Measurements from ENCODE around the gene AGAP9.
"Not testable (repeated sequence)": the region's sequence is repeated elsewhere in the genome, so short reads cannot be mapped to it uniquely, and the experiment has no call there.

Gene AGAP9

DNA sequence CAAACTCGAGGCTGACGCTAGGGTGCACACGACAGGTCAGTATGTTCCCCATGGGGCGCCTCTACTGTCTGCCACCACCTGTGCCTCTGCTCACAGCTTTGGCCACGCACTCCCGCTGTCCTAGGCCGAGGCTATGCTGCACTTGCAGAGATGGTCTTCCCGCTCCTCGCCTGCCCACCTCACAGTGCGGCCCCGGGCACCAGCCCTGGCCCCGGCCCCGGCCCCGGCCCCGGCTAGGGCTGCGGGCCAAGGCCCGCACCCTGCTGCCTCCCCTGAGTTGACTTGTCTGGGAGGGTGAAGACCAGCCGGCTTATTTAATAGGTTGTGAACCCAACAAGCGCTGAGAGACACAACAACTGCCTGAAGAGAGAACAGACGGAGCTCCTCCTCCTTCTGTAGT lies at the start of gene AGAP9:
Gene AGAP9, minus strand, starts transcription at position 164 of the 400 bp plus-strand sequence. Its CDS starts 112 bp downstream, at position 52.
- in situ Hi-C loops (cut with HindIII; ENCODE audit: low sequenced_read_pairs) = not testable (repeated sequence)

DNA sequence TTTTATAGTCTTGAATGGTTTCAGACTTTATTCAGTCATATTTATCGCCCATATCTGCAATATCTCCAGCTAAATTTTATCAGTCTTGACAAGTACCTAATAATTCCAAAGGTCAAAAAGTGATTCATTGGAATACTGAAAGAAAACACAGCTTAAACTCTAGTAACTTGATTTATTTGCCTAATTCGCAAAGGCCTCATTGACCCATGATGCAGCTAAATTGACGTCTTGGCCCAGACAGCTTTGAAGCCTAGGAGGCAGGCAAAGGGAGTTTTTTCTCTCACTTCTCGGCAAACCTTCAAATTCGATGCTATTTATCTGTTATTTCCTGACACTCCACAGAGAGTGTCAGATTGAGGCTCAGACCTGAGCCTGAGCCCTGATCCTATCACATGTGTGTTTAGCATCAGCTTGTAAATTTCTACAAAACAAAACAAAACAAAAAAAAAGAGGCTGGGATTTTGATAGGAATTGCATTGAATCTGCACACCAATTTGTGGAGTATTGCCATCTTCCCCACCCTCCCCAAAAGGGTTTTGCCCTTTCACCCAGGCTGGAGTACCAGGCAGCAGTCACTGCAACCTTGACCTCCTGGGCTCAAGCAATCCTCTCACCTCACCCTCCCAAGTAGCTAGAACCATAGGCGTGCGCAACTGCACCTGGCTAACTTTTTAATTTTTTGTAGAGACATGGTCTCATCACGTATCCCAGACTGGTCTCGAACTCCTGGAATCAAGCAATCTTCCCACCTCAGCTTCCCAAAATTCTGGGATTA lies 47.9 kb upstream of the AGAP9 start:
- in situ Hi-C loops (cut with HindIII; ENCODE audit: low sequenced_read_pairs) = not testable (repeated sequence)

DNA sequence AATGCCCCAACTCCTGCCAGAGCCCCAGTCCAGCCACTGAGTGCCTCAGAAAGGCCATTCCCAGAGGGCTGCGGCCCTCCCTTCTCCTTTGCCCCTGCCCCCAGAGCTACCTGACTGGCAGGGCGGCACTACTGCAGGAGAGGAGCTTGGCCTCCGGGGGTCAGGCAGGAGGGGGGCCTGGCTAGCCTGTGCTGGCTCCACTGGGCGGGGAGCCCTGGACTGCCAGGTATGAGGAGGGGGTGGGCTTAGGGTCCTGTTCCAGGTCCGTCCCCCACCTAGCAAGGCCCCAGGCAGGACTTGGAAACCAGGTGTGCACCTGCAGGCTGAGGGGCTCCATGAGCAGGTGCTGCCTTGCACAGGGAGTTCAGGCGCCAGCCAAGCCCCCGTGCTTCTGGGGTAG lies 43.3 kb upstream of the AGAP9 start:
- in situ Hi-C loops (cut with HindIII; ENCODE audit: low sequenced_read_pairs) = not testable (repeated sequence)

DNA sequence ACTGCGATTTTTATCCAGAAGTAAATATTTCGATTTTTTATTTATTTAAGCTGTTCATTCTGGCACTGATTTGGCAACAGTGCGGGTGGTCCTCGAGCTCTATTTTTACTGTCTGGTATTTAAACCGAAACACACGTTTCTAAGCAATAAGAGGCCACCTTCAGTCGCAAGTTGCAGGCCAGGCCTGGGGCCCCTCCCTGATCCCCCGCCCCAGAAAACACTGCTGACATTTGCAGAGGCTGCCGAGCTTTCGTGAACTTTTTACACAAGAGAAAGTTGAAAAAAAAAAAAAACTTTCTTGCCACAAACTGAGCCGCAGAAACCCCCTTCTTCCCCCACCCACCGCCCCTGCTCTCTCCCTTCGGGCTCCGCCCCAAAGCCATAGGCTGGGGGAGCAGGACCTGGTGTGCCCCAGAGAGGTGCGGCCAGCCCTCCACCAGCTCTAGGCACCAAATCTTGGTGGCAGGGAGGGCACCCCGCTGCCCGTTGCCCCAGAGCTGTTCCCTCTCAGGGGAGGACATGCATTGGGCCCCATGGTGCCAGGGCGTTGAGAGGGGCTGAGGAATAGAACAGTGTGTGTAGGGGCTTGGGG lies 42.8 kb upstream of the AGAP9 start:
- in situ Hi-C loops (cut with HindIII; ENCODE audit: low sequenced_read_pairs) = not testable (repeated sequence)

DNA sequence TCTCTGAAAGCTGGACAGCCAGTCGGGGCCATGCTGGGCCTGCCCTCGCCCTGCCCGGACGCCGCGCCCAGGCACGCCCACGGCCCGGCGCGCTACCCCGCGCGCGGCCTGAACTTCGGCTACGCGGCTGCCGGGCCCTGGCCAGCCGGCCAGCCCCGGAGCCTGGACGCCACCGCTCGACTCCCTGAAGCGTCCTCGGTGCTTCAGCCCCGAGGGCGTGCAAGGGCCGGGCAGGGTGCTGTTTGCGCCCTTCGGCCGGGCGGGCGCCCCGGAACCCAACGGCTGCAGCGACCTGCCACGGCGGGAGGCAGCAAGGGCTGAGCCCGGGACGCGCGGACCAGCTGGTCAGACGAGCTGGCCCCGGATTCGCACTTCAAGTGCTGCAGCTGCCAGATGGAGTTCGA lies 42.1 kb upstream of the AGAP9 start:
- in situ Hi-C loops (cut with HindIII; ENCODE audit: low sequenced_read_pairs) = not testable (repeated sequence)

DNA sequence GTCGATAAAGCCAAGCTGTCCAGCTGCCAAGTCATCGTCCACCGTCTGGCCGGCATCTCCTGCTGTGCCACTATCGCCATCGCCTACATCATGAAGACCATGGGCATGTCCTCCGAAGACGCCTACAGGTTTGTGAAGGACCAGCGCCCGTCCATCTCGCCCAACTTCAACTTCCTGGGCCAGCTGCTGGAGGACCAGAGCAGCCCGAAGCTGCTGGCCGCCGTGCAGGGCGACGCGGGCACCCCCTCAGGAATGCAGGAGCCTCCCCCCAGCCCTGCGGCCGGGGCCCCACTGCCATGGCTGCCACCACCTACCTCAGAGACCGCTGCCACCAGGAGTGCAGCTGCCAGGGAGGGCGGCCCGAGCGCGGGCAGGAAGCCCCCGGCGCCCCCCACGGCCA lies 41.5 kb upstream of the AGAP9 start:
- in situ Hi-C loops (cut with HindIII; ENCODE audit: low sequenced_read_pairs) = not testable (repeated sequence)

DNA sequence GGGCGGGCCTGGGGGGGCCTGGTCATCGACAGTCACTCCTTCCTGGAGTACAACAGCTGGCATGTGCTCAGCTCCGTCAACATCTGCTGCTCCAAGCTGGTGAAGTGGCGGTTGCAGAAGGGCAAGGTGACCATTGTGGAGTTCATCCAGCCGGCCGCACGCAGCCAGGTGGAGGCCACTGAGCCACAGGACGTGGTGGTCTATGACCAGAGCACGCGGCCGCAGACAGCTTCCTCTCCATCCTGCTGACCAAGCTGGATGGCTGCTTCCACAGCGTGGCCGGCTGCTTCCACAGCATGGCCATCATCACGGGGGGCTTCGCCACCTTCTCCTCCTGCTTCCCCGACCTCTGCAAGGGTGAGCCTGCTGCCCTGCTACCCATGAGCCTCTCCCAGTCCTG lies 40.9 kb upstream of the AGAP9 start:
- in situ Hi-C loops (cut with HindIII; ENCODE audit: low sequenced_read_pairs) = not testable (repeated sequence)

DNA sequence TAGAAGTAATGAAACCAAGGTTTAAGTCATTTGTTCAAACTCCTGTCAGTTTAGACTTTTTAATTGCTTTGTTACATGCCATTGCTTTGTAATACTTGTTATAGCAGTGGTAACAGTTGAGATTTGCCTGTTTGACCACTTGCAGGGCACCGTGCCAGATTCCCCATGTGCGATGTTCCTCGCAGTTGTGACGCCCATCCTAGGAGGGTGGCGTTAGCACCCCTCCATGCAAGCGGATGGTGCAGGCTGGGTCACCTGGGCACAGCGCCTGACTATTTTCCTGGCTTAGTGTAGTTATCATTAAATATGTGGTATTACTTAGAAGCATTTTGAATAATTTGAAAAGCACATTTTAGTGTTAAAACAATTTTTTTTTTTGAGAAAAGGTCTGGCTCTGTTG lies 37.0 kb upstream of the AGAP9 start:
- in situ Hi-C loops (cut with HindIII; ENCODE audit: low sequenced_read_pairs) = not testable (repeated sequence)

DNA sequence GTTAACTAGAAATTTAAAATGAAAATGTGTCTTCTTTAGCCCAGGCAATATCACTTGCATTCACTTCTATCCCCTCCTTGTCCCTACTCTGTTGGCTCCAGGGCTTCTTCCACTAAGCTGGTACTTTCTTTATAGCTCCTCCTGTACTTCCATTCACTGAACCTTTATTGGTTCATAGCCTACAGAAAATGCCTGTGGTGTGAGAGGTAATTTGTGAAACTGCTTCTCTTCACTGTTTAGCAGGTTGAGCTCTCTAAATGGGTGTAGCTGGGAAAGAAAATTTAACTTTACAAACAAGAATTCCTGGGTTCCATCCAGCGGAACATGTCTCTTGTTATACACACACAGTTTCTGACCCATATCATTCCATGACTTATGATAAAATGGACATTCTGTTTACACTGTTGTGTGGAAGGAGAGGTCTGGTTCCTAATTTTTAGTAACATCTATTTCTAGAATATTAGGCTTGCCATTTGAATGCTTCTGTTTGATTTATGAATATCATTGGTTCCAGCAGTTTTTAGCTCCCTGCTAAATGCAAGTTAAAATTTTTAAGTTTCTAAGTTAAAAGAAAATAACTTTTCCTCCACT lies 36.4 kb upstream of the AGAP9 start:
- in situ Hi-C loops (cut with HindIII; ENCODE audit: low sequenced_read_pairs) = not testable (repeated sequence)

DNA sequence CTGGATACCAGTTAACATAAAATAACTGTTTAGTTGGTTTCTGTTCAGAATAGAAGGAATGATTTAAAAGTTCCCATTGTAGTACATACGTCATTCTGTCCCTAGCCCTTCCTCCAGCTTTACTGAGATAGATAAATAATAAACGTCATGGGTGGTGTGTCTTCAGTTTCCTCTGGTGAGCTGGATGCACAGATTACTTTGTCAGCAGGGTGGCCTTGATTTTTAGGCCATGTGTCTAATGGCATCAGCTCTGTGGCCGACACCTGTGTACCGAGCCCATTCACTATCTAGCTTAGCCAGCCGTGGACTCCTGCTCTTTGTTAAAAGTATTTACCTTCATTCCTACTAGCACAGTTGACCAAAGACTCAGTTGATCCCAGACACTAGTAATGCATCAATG lies 34.7 kb upstream of the AGAP9 start:
- in situ Hi-C loops (cut with HindIII; ENCODE audit: low sequenced_read_pairs) = not testable (repeated sequence)

DNA sequence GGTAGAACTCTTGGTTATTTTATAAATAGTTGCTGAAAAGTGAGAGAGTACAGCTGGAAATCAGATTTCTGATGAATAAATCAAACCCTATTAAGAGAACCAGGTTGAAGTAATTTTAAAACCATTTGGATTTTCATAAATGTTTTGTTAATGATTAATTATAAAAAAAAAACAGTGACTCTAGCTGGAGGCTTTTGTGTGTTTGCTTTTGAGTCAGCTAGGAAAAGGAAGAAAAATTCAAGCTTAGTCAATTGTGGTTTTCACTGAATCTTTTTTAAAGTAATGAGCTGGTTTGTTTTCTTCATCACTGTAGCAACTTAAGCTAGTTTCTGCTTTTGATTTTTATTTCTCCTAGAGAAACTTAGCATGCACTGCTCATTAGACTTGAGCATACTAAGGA lies 34.2 kb upstream of the AGAP9 start:
- in situ Hi-C loops (cut with HindIII; ENCODE audit: low sequenced_read_pairs) = not testable (repeated sequence)

DNA sequence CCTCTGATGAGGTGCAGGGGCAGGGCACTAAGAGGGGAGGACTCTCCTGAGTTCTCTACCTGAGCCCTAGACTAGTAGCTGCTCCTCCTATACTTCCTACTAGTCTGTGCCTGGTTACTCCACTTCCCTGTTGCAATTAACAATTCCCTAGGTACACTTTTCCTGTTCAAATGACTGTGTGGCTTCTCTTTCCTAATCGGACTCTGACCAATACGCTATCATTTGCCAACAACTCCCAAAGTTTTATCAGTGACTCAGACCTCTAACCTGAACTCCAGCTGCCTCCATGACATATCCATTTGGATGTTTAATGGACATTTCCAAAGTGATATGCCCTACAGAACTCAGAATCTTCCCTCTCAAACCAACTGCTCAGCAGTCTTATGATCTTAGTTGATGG lies 31.9 kb upstream of the AGAP9 start:
- in situ Hi-C loops (cut with HindIII; ENCODE audit: low sequenced_read_pairs) = not testable (repeated sequence)

DNA sequence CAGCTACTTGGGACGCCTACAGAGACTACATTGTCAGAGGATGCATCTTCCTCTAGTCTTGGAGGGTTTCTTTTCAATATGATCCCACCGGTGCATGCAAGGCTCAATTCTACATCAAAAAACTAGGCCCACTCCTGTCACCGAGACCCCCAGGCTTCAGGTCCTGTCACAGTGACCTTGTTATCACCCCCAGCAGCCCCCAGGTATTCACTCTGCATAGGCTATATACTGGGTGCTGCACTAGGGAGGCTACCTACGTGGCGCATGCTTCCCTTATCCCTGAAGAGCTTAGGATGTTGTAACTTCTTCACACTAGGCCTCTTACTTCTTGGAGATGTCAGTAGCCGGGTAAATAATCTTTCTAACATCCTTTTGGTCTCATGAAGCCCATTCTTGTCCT lies 31.1 kb upstream of the AGAP9 start:
- in situ Hi-C loops (cut with HindIII; ENCODE audit: low sequenced_read_pairs) = not testable (repeated sequence)

DNA sequence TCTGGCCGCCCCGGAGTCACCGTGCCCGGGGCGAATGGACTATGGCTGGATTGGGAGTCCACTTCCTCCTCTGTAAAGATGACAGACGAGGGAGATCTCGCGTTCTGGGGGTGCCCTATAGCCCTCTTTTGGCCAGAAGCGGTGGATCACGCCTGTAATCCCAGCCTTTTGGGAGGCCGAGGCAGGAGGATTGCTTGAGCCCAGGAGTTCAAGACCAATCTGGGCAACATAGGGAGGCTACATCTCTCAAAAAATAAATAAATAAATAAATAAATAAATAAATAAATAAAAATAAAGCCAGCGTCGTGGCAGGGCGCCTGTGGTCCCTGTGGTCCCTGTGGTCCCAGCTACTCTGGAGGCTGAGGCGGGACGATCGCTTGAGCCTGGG lies 30.4 kb upstream of the AGAP9 start:
- in situ Hi-C loops (cut with HindIII; ENCODE audit: low sequenced_read_pairs) = not testable (repeated sequence)

DNA sequence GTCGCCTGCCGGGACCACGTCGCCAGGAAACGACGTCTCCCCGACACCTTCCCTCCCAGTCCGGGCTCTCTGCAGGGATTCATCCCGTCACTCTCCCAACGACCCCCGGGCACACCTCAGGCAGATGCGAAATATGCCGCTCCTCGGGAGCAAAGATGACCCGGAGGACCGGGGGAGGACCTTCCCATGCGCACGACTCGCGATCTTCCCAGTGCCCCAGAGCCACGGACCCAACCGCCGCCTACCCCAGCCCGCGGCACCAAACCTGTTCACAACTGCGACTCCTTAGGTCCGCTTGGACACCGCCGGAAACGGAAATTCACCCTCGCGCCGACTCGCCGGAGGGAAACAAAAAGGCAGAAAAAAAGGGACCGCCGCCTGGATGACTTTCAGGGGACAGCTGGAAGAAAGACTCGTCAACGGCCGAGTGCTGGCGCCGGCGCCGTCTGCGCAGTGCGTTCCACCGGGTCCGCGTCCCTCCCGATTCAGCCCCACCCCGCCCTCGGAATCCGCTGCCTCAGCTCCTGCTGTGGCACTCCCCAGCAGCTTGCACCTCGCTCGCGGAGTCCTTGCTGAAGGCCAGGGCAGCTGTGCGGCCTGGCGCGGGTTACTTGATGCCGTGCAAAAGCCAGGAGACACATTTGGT lies 29.9 kb upstream of the AGAP9 start:
- in situ Hi-C loops (cut with HindIII; ENCODE audit: low sequenced_read_pairs) = not testable (repeated sequence)

DNA sequence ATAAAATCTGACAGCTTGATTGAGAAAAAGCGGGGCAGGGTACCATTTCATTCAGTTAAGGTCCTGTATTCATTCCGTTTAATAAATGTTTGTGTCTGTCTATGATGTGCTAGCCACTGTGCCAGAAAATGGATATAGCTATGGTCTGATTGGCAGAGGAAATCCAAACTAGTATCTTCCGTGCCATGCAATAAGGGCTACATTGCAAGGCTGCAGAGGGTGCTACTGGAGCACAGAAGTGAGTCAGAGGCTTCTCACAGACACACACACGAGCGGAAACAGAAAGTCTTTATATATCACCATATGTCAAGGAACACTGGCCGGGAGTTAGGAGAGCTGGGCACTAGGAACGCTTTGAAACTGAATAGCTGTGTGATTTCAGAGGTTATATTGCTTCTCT lies 29.3 kb upstream of the AGAP9 start:
- in situ Hi-C loops (cut with HindIII; ENCODE audit: low sequenced_read_pairs) = not testable (repeated sequence)

DNA sequence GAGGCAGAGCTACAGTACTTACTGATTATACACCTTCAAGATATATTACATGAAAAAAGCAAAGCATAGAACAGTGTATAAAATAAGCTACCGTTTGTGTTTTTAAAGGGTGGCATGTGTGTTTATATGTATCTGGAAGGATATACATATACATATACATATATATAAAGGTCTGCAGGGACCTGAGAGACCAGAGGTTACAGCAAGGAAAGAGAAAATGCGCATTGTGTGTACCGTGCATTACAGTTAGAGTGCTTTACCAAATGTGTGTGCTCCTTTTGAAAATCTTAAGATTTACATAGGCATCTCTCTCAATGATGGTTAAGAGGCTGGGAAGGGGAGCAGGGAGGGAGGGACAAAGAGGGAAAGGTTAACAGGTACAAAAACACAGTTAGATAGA lies 23.8 kb upstream of the AGAP9 start:
- in situ Hi-C loops (cut with HindIII; ENCODE audit: low sequenced_read_pairs) = not testable (repeated sequence)

DNA sequence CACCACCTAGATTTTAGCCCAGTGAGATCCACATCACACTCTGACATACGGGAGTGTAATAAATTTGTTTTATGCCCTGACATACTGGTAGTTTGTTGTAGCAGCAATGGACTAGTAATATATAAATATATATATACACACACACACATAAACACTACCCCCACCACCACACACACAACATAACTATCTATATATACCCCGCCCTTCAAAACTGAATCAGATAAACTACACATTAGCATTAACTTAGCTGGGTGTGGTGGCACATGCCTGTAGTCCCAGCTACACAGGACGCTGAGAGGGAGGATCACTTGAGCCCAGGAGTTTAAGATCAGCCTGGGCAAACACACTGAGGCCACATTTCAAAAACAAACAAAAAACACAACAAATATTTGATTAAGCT lies 13.0 kb upstream of the AGAP9 start:
- in situ Hi-C loops (cut with HindIII; ENCODE audit: low sequenced_read_pairs) = not testable (repeated sequence)

DNA sequence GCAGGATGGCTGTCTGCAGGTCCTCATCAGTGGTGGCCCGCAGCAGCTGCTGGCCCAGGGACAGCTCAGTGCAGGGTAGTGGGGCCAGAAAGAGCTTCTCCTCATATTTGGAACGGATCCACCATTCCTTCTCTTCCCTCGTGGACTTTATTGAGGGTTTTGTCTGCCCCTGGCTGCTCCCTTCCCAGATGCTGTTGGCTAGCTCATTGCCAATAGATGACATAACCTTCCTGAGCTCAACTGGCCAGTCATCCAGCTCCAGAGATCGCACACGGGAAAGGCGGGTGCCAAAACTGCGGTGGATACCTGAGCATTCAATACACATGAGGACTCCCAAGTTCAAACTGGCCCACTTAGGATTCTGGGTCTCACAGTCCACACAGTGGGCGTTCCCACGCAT lies 21.1 kb downstream of the AGAP9 start:
- in situ Hi-C loops (cut with HindIII; ENCODE audit: low sequenced_read_pairs) = not testable (repeated sequence)

DNA sequence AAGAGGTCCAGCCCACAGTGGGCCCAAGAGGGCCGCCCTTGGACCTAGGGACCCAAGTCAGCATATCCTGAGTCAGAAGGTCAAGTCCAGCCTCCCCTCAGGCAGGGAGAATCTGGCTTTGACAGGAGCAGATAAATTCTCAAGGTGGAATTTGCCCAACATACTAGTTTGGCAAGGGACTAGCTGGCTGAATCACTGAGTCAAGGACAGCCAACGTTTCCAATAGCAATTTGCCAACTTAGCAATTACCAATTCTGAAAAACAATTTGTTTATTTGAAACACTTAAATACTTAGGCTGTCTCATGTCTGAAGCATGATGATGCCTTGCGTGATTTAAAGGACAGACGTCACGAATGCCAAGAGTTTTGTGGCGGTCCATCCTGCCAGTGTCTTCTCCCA lies 29.2 kb downstream of the AGAP9 start:
- in situ Hi-C loops (cut with HindIII; ENCODE audit: low sequenced_read_pairs) = not testable (repeated sequence)

DNA sequence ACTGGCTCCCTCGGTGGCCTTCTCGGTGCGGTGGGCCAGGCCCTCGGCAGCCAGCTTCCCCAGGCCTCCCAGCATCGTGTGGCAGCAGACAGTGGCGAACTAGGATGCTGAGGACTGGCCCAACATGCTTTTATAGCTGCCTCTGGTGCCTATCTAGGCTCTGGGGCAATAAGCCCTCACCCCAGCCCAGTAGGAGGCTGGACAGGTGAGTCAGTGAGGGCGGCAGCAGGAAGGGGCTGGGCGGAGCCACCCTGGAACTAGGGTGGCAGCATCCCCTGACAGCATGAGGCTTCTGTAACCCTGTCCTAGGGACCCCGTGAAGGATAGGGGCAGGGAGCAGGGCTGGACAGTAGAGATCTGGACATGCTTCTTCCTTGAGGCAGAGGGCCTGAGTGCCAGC lies 31.8 kb downstream of the AGAP9 start, which contains the start of gene FAM25G:
Gene FAM25G, minus strand, starts transcription at position 101 of the 400 bp plus-strand sequence. Its CDS starts 26 bp downstream, at position 75.
- in situ Hi-C loops (cut with HindIII; ENCODE audit: low sequenced_read_pairs) = not testable (repeated sequence)

DNA sequence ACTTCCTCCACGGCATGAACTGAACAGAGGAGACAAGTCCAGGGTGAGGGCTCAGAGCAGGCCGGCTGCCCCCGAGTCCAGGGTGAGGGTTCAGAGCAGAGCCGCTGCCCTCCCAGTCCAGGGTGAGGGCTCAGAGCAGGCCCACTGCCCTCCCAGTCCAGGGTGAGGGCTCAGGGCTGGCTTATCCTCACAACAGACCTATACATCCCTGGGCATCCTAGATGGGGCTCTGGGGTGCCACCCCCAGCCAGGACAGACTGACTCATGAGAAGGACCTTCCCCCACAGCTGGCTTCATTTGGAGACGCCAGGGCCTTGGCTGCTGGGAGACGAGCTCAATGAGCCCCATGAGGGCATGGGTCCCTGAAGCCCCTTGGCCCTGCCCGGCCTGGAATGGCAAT lies 33.8 kb downstream of the AGAP9 start:
- in situ Hi-C loops (cut with HindIII; ENCODE audit: low sequenced_read_pairs) = not testable (repeated sequence)
